Muscle layer of duodenum (tissue), 2 donors: ENCODE data around the gene APOA1.
"Not testable (repeated sequence)": the region's sequence is repeated elsewhere in the genome, so short reads cannot be mapped to it uniquely, and the experiment has no call there.

ENCODE experiments used
- H3K27ac ChIP-seq: one replicate; pipeline ENCODE4 v1.7.0; 2013; ENCODE audit warnings: mild to moderate bottlenecking, low read length
- H3K27me3 ChIP-seq: one replicate; pipeline ENCODE4 v1.7.0; 2013; ENCODE audit warnings: low read depth, mild to moderate bottlenecking, control low read depth, low read length
- H3K36me3 ChIP-seq, 2 donors: one replicate each; pipeline ENCODE4 v1.7.0; 2013; ENCODE audit warnings: low read length in 2 of 2, control low read depth in 1 of 2, mild to moderate bottlenecking in 1 of 2; ENCODE audit not compliant: insufficient read depth in 2 of 2, control insufficient read depth in 1 of 2
- H3K4me1 ChIP-seq, 2 donors: one replicate each; pipeline ENCODE4 v1.7.0; 2013; ENCODE audit warnings: low read length in 2 of 2, mild to moderate bottlenecking in 2 of 2, control low read depth in 1 of 2, moderate library complexity in 1 of 2; ENCODE audit not compliant: insufficient read depth in 2 of 2, control insufficient read depth in 1 of 2
- H3K4me3 ChIP-seq, 2 donors: one replicate each; pipeline ENCODE4 v1.7.0; 2013; ENCODE audit warnings: low read length in 2 of 2, low read depth in 1 of 2, mild to moderate bottlenecking in 1 of 2
- H3K9me3 ChIP-seq, 2 donors: one replicate each; pipeline ENCODE4 v1.7.0; 2013; ENCODE audit warnings: low read length in 2 of 2, control low read depth in 1 of 2, mild to moderate bottlenecking in 1 of 2; ENCODE audit not compliant: control insufficient read depth in 1 of 2
- donor health status: healthy.

APOA1 gene

GRCh38 chr11:116808262-116809175 is 28.9 kb downstream of the APOA1 start:
- Histone ChIP-seq H3K4me1 (no peaks in the 10 kb centered on the region), H3K9me3 (no peaks in the 10 kb centered on the region), H3K4me3 (no peak overlapping the region), H3K36me3 (no peaks in the 10 kb centered on the region), H3K27me3 (no peaks in the 10 kb centered on the region), H3K27ac (no peak overlapping the region)

- Histone ChIP-seq H3K9me3 (no peaks in the 10 kb centered on the region), H3K4me1 (no peaks in the 10 kb centered on the region)
These were observed 29.7 kb downstream of the APOA1 start for GRCh38 chr11:116807601-116808261.

GRCh38 chr11:116804001-116804400 is 33.4 kb downstream of the APOA1 start:
- Histone ChIP-seq H3K27ac (no peak overlapping the region), H3K4me3 (no peak overlapping the region), H3K36me3 (no peaks in the 10 kb centered on the region), H3K9me3 (no peaks in the 10 kb centered on the region), H3K27me3 (no peaks in the 10 kb centered on the region), H3K4me1 (no peaks in the 10 kb centered on the region)

More at GRCh38 chr11:116807601-116808261, 29.7 kb downstream of the APOA1 start:
- Histone ChIP-seq H3K36me3 (no peaks in the 10 kb centered on the region), H3K27ac (no peak overlapping the region), H3K4me3 (no peak overlapping the region), H3K27me3 (no peaks in the 10 kb centered on the region)

GRCh38 chr11:116801662-116802061 is 35.8 kb downstream of the APOA1 start:
- not testable (repeated sequence) for H3K4me1 ChIP-seq, H3K27ac ChIP-seq, H3K4me3 ChIP-seq, H3K9me3 ChIP-seq, H3K27me3 ChIP-seq, H3K36me3 ChIP-seq

GRCh38 chr11:116800610-116801009 is 36.8 kb downstream of the APOA1 start:
- no peaks in the 10 kb centered on the region for H3K27me3 ChIP-seq
- no peaks in the 10 kb centered on the region for H3K9me3 ChIP-seq
- H3K4me3 ChIP-seq = no peak overlapping the region
- H3K4me1 ChIP-seq = no peaks in the 10 kb centered on the region
- no peaks in the 10 kb centered on the region for H3K36me3 ChIP-seq
- H3K27ac ChIP-seq = no peak overlapping the region

GRCh38 chr11:116798368-116798767 is 39.1 kb downstream of the APOA1 start:
- no peak overlapping the region for H3K4me3 ChIP-seq
- no peak overlapping the region for H3K27ac ChIP-seq
- no peaks in the 10 kb centered on the region for H3K4me1 ChIP-seq
- H3K9me3 ChIP-seq = no peaks in the 10 kb centered on the region
- no peaks in the 10 kb centered on the region for H3K27me3 ChIP-seq
- H3K36me3 ChIP-seq = no peaks in the 10 kb centered on the region

GRCh38 chr11:116797816-116798215 is 39.6 kb downstream of the APOA1 start:
- Histone ChIP-seq H3K4me3 (no peak overlapping the region), H3K27me3 (no peaks in the 10 kb centered on the region), H3K4me1 (no peaks in the 10 kb centered on the region), H3K9me3 (no peaks in the 10 kb centered on the region), H3K27ac (no peak overlapping the region), H3K36me3 (no peaks in the 10 kb centered on the region)

- Histone ChIP-seq H3K9me3 (no peaks in the 10 kb centered on the region), H3K4me1 (peaks cover 0 to 2% of the 10 kb centered on the region in 2 donors), H3K27ac (no peak overlapping the region), H3K27me3 (no peaks in the 10 kb centered on the region), H3K4me3 (no peak overlapping the region), H3K36me3 (no peaks in the 10 kb centered on the region)
These were observed 40.9 kb downstream of the APOA1 start for GRCh38 chr11:116796548-116796947.

- Histone ChIP-seq H3K27me3 (no peaks in the 10 kb centered on the region), H3K9me3 (no peaks in the 10 kb centered on the region), H3K27ac (no peak overlapping the region), H3K4me1 (peaks cover 0 to 9% of the 10 kb centered on the region in 2 donors), H3K36me3 (no peaks in the 10 kb centered on the region), H3K4me3 (no peak overlapping the region)
These were observed 42.6 kb downstream of the APOA1 start for GRCh38 chr11:116794851-116795250.

GRCh38 chr11:116793772-116794097 is 43.7 kb downstream of the APOA1 start:
- Histone ChIP-seq H3K36me3 (no peaks in the 10 kb centered on the region), H3K27ac (no peak overlapping the region), H3K27me3 (no peaks in the 10 kb centered on the region), H3K4me1 (peaks cover 0 to 9% of the 10 kb centered on the region in 2 donors), H3K9me3 (no peaks in the 10 kb centered on the region), H3K4me3 (no peak overlapping the region)

- no peak overlapping the region for H3K4me3 ChIP-seq
- no peak overlapping the region for H3K27ac ChIP-seq
- H3K36me3 ChIP-seq = no peaks in the 10 kb centered on the region
- peaks cover 0 to 15% of the 10 kb centered on the region in 2 donors for H3K4me1 ChIP-seq
- H3K9me3 ChIP-seq = no peaks in the 10 kb centered on the region
- no peaks in the 10 kb centered on the region for H3K27me3 ChIP-seq
These were observed 44.3 kb downstream of the APOA1 start for GRCh38 chr11:116792869-116793771.
